ENCODE results near the gene PHACTR3.

The PHACTR3 gene

GRCh38 chr20:59751075-59751711 is 146.9 kb downstream of the PHACTR3 start:
- peak; percentile 67 for DNase-seq (ENCODE audit: low read depth, low spot score)

- no peak for DNase-seq (ENCODE audit: low read depth, low spot score)
Observed at GRCh38 chr20:59752101-59752586, 147.8 kb downstream of the PHACTR3 start.

- DNase-seq (ENCODE audit: low read depth, low spot score) = no peak
Observed at GRCh38 chr20:59752704-59753460, 148.5 kb downstream of the PHACTR3 start.

- no peak for DNase-seq (ENCODE audit: low read depth, low spot score)
Observed at GRCh38 chr20:59753836-59754235, 149.5 kb downstream of the PHACTR3 start.

- DNase-seq (ENCODE audit: low read depth, low spot score) = no peak
Observed at GRCh38 chr20:59754551-59754950, 150.2 kb downstream of the PHACTR3 start.

DNA sequence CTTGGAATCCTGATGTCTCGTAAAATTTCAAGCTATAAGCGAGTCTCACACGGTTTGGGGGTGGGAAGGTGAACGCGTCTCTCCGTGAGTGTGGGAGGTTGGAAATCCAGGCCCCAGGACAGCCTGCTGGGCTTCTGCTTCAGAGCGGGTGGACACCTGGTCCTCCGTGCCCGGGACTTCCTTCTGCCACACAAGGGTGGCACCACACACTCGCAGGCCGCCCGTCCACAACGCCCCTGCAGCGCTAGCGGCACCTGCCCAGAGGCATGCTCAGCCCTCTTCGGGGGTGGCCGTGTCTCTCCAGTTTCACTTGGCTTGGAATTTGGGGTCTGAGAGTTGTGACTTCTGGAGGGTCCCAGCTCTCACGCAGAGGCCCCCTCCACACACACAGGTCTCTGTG is 151.9 kb downstream of the PHACTR3 start:
- no peak for DNase-seq (ENCODE audit: low read depth, low spot score)

- no peak for DNase-seq (ENCODE audit: low read depth, low spot score)
Observed at GRCh38 chr20:59764037-59764436, 159.7 kb downstream of the PHACTR3 start.

- peak; percentile 14 for DNase-seq (ENCODE audit: low read depth, low spot score)
Observed at GRCh38 chr20:59765599-59766177, 161.3 kb downstream of the PHACTR3 start.

- DNase-seq (ENCODE audit: low read depth, low spot score) = no peak
Observed at GRCh38 chr20:59767656-59768055, 163.3 kb downstream of the PHACTR3 start.

- DNase-seq (ENCODE audit: low read depth, low spot score) = no peak
Observed at GRCh38 chr20:59770270-59770669, 165.9 kb downstream of the PHACTR3 start.

- DNase-seq (ENCODE audit: low read depth, low spot score) = no peak
Observed at GRCh38 chr20:59770851-59771250, 166.5 kb downstream of the PHACTR3 start.

DNA sequence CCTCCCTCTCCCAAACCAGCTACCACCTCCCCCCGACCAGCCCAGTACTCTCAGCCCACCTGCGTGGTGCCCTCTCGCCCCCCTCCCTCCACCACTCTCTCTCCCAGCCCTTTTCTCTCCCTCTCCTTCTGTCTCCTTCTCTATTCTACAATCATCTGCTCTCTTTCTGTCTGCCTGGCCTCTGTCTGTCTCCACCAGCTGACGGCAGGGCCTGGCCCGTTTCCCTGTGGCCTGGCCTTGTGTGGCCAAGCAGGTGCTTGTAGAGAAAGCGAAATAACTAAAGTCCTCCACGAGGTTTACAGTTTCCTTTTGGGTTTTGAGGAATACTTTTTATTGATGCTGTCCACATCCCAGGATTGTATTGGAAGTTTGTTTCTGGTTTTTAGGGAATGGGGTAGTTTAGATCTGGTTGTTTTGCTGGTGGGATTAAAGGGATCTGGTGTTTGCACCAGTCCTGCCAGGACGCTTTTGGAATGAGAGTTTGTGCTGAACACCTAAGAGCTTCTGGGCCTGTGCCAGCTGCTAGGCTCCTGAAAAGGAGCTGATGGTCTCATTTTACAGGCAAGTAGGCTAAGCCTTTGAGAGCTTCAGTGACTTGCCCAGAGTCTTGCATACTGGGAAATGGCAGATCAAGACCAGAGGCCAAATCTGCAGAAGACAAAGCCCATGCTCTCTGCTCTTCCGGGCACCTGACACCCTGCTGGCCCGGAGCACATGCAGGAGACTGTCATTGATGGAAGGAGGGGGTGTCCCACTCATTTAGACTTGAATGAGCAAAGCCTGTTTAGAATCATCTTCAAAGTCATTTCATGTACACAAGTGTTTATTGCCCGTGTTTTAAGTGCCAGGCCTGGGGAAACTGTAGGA is 167.4 kb downstream of the PHACTR3 start:
- DNase-seq (ENCODE audit: low read depth, low spot score) = no peak

GRCh38 chr20:59772373-59772705 is 168.0 kb downstream of the PHACTR3 start:
- DNase-seq (ENCODE audit: low read depth, low spot score) = no peak

- DNase-seq (ENCODE audit: low read depth, low spot score) = no peak
Observed at GRCh38 chr20:59772931-59773913, 168.9 kb downstream of the PHACTR3 start.

DNA sequence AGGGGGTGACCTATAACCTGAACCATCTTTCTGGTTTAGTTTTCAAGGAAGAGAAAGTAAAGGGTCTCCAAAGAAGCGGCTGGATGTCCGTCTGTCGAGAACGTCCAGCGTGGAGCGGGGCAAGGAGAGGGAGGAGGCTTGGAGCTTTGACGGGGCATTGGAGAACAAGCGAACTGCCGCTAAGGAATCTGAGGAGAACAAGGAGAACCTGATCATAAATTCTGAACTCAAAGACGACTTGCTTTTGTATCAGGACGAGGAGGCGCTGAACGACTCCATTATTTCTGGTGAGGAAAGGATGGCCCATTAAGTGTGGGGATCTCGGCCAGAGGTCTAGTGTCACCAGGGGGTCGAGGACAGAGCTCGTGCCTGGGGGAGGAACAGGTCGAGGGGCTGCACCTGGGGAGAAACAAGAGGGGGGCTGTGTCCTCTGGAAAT is 169.9 kb downstream of the PHACTR3 start:
- no peak for DNase-seq (ENCODE audit: low read depth, low spot score)

- no peak for DNase-seq (ENCODE audit: low read depth, low spot score)
Observed at GRCh38 chr20:59774921-59775686, 170.8 kb downstream of the PHACTR3 start.

GRCh38 chr20:59775687-59776055 is 171.3 kb downstream of the PHACTR3 start:
- no peak for DNase-seq (ENCODE audit: low read depth, low spot score)

GRCh38 chr20:59776059-59776603 is 171.8 kb downstream of the PHACTR3 start:
- no peak for DNase-seq (ENCODE audit: low read depth, low spot score)

DNA sequence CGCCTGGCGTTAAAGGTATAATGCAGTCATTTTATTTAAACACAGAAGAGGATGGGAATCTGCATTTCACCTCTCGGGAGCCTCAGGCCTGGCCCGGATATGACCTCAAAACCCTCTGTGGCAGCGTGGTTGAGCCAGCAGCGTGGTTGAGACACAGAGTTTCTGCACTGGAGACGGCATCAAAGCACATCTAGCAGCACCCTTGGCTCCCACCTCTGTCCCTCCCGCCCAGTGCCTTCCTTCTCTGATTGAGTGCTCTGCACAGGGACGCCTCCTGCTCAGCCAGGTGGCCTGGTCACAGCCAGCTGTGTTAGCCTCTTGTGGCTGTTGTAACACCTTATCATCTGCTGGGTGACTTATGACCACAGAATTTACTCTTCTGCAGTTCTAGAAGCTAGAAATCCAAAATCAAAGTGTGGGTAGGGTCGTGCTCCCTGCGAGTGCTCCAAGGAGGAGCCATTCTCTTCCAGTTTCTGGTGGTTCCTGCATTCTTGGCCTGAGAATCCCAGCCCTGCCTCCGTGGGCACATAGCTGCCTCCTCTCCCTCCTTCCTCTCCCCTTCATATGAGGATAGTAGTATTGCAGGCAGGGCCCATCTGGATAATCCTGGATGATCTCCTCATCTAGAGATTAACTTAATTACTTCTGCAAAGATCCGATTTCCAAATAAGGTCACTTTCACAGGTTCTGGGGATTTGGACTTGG is 172.4 kb downstream of the PHACTR3 start:
- DNase-seq (ENCODE audit: low read depth, low spot score) = no peak
